GM19193 (cell line): ENCODE measurements around the gene RPA3.

Experiments
- POLR2A ChIP-seq: IDR thresholded peaks from 4 replicates; pipeline ENCODE4 v1.6.1; 2011; ENCODE audit not compliant: insufficient read depth, insufficient read length; ENCODE audit errors: extremely low read depth

RPA3 gene

DNA sequence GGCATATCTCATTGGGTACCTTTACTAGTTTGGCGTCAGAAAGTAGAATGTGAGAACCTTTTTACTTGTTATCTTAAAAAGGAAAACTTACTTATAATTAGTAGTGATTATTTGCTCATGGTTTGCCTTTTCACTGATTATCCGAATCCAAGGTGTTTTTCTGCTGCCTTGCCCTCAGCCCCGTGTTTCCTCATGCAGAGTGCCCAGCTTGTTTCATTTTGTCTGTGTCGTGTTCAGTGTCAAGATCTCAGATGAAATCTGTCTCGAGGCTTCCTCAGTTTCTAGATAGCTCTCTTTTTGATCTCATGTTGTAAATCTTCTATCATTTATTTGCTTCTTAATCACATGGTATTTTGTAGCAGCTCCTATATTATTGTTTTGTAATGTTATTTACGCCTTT is 30.1 kb downstream of the RPA3 start:
- TF ChIP-seq POLR2A, result no peak

DNA sequence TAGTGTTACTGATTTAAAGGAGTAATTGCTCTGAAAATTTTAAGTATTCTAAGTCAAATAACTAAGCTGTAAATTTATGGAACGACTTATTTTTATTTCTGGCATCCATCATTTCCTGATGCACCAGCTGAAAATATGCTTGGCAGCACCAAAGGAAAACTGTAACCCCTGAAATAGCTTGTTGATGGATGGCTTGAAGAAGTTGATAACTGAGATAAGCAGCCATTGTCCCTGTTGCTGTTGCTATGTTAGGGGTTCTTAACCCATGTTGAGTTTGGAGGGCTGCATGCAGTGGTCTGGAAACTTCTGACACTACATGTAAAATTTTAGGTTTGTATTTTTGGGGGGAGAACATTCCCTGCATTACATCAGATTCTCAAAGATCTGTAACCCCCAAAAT is 30.6 kb downstream of the RPA3 start:
- TF ChIP-seq POLR2A, result no peak

DNA sequence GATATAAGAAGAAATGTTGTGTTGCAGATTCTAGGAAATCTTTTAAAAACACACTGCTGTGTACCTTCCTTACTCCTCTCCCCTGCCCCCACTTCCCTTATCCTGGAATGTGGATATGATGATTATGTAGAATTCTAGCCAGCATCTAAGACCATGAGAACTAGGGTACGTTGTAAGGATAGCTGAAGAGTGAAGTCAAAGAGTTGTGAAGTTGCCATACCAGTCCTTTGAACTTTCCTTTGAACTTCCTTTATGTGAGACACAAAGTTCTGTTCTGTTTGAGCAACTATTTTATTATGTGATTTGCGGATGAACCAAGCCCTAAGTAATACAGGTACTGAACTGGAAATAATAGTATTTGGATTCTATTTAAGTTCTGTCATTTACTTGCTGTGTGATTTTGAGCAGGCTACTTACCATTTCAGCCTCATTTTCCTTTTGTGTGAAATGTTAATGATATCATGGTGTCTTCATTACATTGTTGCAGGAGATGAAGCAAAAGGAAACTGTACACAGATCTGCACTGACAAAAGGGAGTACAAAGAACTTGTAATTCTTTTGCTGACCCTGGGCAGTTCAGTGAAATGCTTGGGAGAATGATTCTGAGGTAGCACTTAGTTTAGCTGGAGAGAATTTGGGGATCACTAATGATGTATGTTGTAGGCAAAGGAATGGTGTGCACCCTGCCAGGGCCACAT is 31.4 kb downstream of the RPA3 start:
- no peak for TF ChIP-seq POLR2A

- TF ChIP-seq POLR2A, result no peak
These were observed 35.5 kb downstream of the RPA3 start for GRCh38 chr7:7682861-7683260.

- no peak for TF ChIP-seq POLR2A
These were observed 36.5 kb downstream of the RPA3 start for GRCh38 chr7:7681936-7682329.

- TF ChIP-seq POLR2A, result no peak
These were observed 37.0 kb downstream of the RPA3 start for GRCh38 chr7:7681191-7681935.

DNA sequence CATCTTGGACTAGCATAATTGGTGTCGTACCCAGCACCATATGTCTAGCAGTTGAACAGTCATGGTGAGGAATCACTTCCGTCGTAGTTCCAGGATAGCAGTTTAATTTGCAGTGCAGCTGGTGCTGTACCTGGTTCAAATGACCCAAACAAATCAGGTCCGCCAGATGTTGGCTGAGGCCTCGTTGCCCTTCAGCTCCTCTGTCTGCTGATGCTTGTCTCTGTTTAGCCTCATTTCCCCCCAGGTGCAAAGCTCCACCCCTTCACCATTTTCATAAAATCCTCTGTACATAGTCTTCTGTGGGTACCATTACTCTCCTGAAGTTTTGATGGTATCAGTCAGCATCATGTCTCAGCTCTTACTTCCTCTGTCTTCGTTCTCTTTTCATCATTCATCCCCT is 42.7 kb downstream of the RPA3 start:
- TF ChIP-seq POLR2A, result no peak

GRCh38 chr7:7673240-7673550 is 45.2 kb downstream of the RPA3 start:
- no peak for TF ChIP-seq POLR2A

DNA sequence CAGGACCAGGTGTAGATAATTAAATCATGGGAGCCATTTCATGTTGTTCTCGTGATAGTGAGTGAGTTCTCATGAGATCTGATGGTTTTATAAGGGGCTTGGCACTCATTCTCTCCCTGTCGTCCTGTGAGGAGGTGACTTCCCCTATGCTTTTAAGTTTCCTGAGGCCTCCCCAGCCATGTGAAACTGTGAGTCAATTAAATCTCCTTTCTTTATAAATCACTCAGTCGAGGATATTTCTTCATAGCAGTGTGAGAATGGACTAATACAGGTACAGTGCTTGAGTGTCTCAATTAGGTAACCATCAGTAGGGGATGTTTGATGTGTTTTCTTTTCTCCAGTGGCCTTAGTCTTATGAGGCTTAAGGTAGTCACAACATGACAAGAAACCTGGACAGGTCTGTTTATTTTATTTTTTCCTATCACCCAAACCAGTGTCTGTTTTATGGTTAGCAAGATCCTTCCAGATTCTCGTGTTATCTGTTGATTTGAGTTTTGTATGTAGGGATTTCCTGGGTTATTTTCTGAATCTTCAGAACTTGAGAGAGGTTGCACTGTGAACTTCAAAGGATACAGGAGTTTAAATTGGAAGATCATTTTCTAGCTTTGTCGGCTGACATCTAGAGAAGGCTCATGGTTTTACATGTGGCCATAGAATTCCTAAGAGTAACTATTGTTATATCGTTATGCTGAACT is 45.7 kb downstream of the RPA3 start:
- no peak for TF ChIP-seq POLR2A

- no peak for TF ChIP-seq POLR2A
These were observed 47.0 kb downstream of the RPA3 start for GRCh38 chr7:7671361-7671760.

DNA sequence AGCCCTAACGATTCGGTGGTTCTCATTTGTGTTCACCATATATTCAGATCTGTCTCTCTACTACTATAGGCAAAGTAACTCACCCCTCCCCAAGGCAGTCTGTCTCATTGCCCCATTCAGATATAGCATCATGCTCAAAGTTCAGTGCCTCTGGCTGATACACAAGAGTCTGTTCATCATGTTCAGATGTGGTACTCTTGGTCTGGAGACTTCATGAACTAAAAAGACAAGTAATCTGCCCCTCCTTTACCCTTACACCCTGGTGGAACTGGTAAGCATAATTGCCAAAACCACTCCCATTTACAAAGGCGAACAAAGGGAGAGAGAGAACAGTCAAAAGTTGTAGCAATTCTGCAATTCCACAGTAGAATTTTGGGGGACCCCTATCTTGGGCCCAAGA is 47.9 kb downstream of the RPA3 start:
- no peak for TF ChIP-seq POLR2A

- TF ChIP-seq POLR2A, result no peak
These were observed 49.7 kb downstream of the RPA3 start for GRCh38 chr7:7668706-7669105.

DNA sequence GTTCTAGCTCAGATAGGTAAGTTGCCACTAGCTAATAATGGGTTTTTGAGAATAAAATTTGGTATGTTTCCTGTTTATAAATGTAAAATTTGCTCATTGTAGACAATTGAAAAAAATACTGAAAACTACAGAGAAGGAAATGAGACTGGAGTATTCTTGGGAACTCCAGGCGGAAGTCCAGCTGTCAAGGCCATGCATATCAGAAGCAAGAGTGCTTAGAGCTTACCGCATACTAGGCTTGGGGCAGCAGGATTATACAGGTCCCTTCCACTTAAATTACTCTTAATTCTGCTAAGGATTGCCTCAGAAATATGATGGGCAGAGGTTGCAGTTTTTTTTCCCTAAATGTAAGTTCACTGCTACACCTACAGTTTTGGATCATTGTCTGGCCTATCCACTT is 51.2 kb downstream of the RPA3 start:
- no peak for TF ChIP-seq POLR2A

DNA sequence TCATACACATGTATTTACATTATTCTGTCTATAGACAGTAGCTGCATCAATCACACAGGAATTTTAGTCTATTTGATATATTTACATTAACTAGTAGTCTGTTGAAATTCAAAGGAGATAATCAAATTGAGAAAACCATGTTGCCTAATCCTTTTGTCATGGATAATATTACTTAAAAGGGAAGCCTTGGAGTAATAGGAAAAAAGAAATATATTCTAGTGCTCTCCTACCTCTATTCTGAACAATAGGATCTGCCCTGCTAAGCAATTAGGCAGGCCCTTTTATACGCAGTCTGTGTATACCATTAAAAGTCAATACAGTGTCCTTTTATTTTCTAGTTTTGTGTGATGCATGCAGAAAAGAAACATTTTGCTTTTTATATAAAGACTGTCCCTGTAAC is 53.4 kb downstream of the RPA3 start:
- TF ChIP-seq POLR2A, result no peak

GRCh38 chr7:7664291-7664690 is 54.1 kb downstream of the RPA3 start:
- TF ChIP-seq POLR2A, result no peak

DNA sequence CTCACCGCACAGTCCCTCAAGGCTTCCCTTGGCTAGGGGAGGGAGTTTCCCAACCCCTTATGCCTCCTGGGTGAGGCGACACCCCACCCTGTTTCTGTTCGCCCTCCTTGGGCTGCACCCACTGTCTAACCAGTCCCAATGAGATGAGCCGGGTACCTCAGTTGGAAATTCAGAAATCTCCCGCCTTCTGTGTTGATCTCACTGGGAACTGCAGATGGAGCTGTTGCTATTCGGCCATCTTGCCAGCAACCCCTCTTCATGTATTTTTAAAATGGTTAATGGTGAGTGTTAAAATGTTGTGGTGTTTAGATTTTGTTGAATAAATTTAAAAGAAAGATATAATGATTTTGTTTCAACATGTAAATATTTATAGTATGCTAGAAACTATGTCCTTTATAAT is 55.9 kb downstream of the RPA3 start:
- TF ChIP-seq POLR2A, result no peak
